ENCODE results near the gene AKR7A3. TPM values are rescaled to one million over a fixed set of nuclear protein-coding genes. Genes with fewer than 3 reads are reported as not detected.
"Not testable (repeated sequence)": the region's sequence is repeated elsewhere in the genome, so short reads cannot be mapped to it uniquely, and the experiment has no call there.

The AKR7A3 gene
- polyA plus RNA-seq (2013, experiment 1 of 2; ENCODE audit: insufficient read length), result 0.40 TPM
- 0.39 TPM for polyA plus RNA-seq (2013, experiment 2 of 2; ENCODE audit: insufficient read length)

- not testable (repeated sequence) for DNase-seq
Observed at GRCh38 chr1:19288324-19289241, at the start of gene AKR7A3. TSS of gene AKR7A3 (minus strand) at chr1:19288770. CDS start at chr1:19288709, 61 bp downstream.

- DNase-seq, result peak; percentile 40
Observed at GRCh38 chr1:19338323-19338762, 49.8 kb upstream of the AKR7A3 start.

GRCh38 chr1:19337289-19337688 is 48.7 kb upstream of the AKR7A3 start:
- no peak for DNase-seq

GRCh38 chr1:19336543-19336942 is 48.0 kb upstream of the AKR7A3 start:
- DNase-seq, result no peak

- DNase-seq, result peak; percentile 35
Observed at GRCh38 chr1:19333587-19334354, 45.2 kb upstream of the AKR7A3 start.

- DNase-seq, result no peak
Observed at GRCh38 chr1:19332832-19333231, 44.3 kb upstream of the AKR7A3 start.

GRCh38 chr1:19331262-19331878 is 42.8 kb upstream of the AKR7A3 start:
- no peak for DNase-seq

- DNase-seq, result no peak
Observed at GRCh38 chr1:19330449-19331135, 42.0 kb upstream of the AKR7A3 start.

GRCh38 chr1:19329611-19330010 is 41.0 kb upstream of the AKR7A3 start:
- no peak for DNase-seq

GRCh38 chr1:19329188-19329587 is 40.6 kb upstream of the AKR7A3 start:
- DNase-seq, result no peak

GRCh38 chr1:19328486-19328885 is 39.9 kb upstream of the AKR7A3 start:
- no peak for DNase-seq

- DNase-seq, result no peak
Observed at GRCh38 chr1:19327736-19328135, 39.2 kb upstream of the AKR7A3 start.

- no peak for DNase-seq
Observed at GRCh38 chr1:19327301-19327700, 38.7 kb upstream of the AKR7A3 start.

GRCh38 chr1:19326748-19327065 is 38.1 kb upstream of the AKR7A3 start:
- DNase-seq, result no peak

- DNase-seq, result no peak
Observed at GRCh38 chr1:19325958-19326747, 37.6 kb upstream of the AKR7A3 start.

GRCh38 chr1:19325368-19325957 is 36.9 kb upstream of the AKR7A3 start:
- DNase-seq, result no peak

- DNase-seq, result no peak
Observed at GRCh38 chr1:19324665-19324990, 36.1 kb upstream of the AKR7A3 start.

- DNase-seq, result no peak
Observed at GRCh38 chr1:19323987-19324664, 35.6 kb upstream of the AKR7A3 start.

- no peak for DNase-seq
Observed at GRCh38 chr1:19322481-19322880, 33.9 kb upstream of the AKR7A3 start.

GRCh38 chr1:19321071-19321470 is 32.5 kb upstream of the AKR7A3 start:
- no peak for DNase-seq

- peak; percentile 17 for DNase-seq
Observed at GRCh38 chr1:19319196-19319595, 30.6 kb upstream of the AKR7A3 start.

Measured in fibroblast of skin of scalp (primary cell).